Brain pericyte (primary cell): ENCODE data around the gene TTC28.
"Not testable (repeated sequence)": the region's sequence is repeated elsewhere in the genome, so short reads cannot be mapped to it uniquely, and the experiment has no call there.

ENCODE experiments used
- DNase-seq: peaks from one replicate; pipeline ENCODE4 v3.0.0-alpha.2; 2012; ENCODE audit warnings: low read depth, low spot score

The TTC28 gene

GRCh38 chr22:28678170-28678569, 1.5 kb downstream of the TTC28 start:
- not testable (repeated sequence) for DNase-seq

GRCh38 chr22:28674121-28674563, 5.5 kb downstream of the TTC28 start:
- no peak for DNase-seq

GRCh38 chr22:28670756-28671155, 8.9 kb downstream of the TTC28 start:
- no peak for DNase-seq

GRCh38 chr22:28670161-28670560, 9.5 kb downstream of the TTC28 start:
- DNase-seq, result no peak

- no peak for DNase-seq
Observed at GRCh38 chr22:28669387-28669786, 10.3 kb downstream of the TTC28 start.

GRCh38 chr22:28663569-28663942, 16.1 kb downstream of the TTC28 start:
- DNase-seq, result not testable (repeated sequence)

GRCh38 chr22:28658448-28658847, 21.2 kb downstream of the TTC28 start:
- DNase-seq, result no peak

- no peak for DNase-seq
Observed at GRCh38 chr22:28656181-28656580, 23.5 kb downstream of the TTC28 start.

- no peak for DNase-seq
Observed at GRCh38 chr22:28650463-28650862, 29.2 kb downstream of the TTC28 start.

GRCh38 chr22:28648792-28649191, 30.8 kb downstream of the TTC28 start:
- no peak for DNase-seq

- no peak for DNase-seq
Observed at GRCh38 chr22:28647216-28647615, 32.4 kb downstream of the TTC28 start.

- no peak for DNase-seq
Observed at GRCh38 chr22:28639321-28639720, 40.3 kb downstream of the TTC28 start.

GRCh38 chr22:28637225-28637624, 42.4 kb downstream of the TTC28 start:
- no peak for DNase-seq

- DNase-seq, result no peak
Observed at GRCh38 chr22:28630177-28630574, 49.5 kb downstream of the TTC28 start.

GRCh38 chr22:28629420-28630176, 50.0 kb downstream of the TTC28 start:
- no peak for DNase-seq

- DNase-seq, result no peak
Observed at GRCh38 chr22:28628766-28629165, 50.9 kb downstream of the TTC28 start.

- DNase-seq, result no peak
Observed at GRCh38 chr22:28627791-28628190, 51.8 kb downstream of the TTC28 start.

- no peak for DNase-seq
Observed at GRCh38 chr22:28620244-28620922, 59.3 kb downstream of the TTC28 start.

- DNase-seq, result no peak
Observed at GRCh38 chr22:28619236-28619635, 60.4 kb downstream of the TTC28 start.

GRCh38 chr22:28615423-28615822, 64.2 kb downstream of the TTC28 start:
- DNase-seq, result not testable (repeated sequence)

GRCh38 chr22:28609921-28610320, 69.7 kb downstream of the TTC28 start:
- no peak for DNase-seq

GRCh38 chr22:28608546-28608945, 71.1 kb downstream of the TTC28 start:
- DNase-seq, result no peak

- DNase-seq, result no peak
Observed at GRCh38 chr22:28607795-28608194, 71.8 kb downstream of the TTC28 start.
